Vagina (tissue), 2 donors: ENCODE data around the gene NRXN3. TPM values are rescaled to one million over a fixed set of nuclear protein-coding genes. Genes with fewer than 3 reads are reported as not detected.

ENCODE experiments used
- DNase-seq, 2 donors: peaks; one replicate each; pipeline ENCODE4 v3.0.0-alpha.2; 2017; ENCODE audit errors: extremely low spot score in 2 of 2
- H3K27ac ChIP-seq: fragments of 200-600 bp; sonication (generic); one replicate; pipeline ENCODE4 v1.5.1; 2019
- H3K27me3 ChIP-seq: fragments of 200-600 bp; sonication (generic); one replicate; pipeline ENCODE4 v1.5.1; 2019
- H3K36me3 ChIP-seq, 2 donors: fragments of 200-600 bp; sonication (generic); one replicate each; pipeline ENCODE4 v1.5.1; 2017 to 2019
- H3K4me1 ChIP-seq: fragments of 200-600 bp; sonication (generic); one replicate; pipeline ENCODE4 v1.5.1; 2019
- H3K4me3 ChIP-seq, 2 donors: fragments of 200-600 bp; sonication (generic); 1 replicate in 1 of 2; 2 replicates in 1 of 2; pipeline ENCODE4 v1.5.1; 2016 to 2019
- H3K9me3 ChIP-seq: fragments of 200-600 bp; sonication (generic); one replicate; pipeline ENCODE4 v1.5.1; 2019
- POLR2A ChIP-seq, 2 donors: fragments of 450-650 bp; IDR thresholded peaks; one replicate each; pipeline ENCODE4 v1.6.1; 2017; ENCODE audit warnings: antibody characterized with exemption in 2 of 2, mild to moderate bottlenecking in 2 of 2, moderate library complexity in 2 of 2
- POLR2AphosphoS5 ChIP-seq, 2 donors: sonication (generic); formaldehyde crosslinking; IDR thresholded peaks; one replicate each; pipeline ENCODE4 v1.9.0; 2017; ENCODE audit warnings: antibody characterized with exemption in 2 of 2, mild to moderate bottlenecking in 2 of 2, low read depth in 1 of 2; ENCODE audit not compliant: insufficient read depth in 1 of 2
- intact Hi-C: fragments of 100-400 bp; cut with DNase I; formaldehyde crosslinking; loops from one replicate; pipeline ENCODE4 v1.15.1; 2023
- total RNA-seq: library from RNA; depleted of rRNA; stranded (reverse); fragments of >200 nt; gene quantifications from one replicate; pipeline ENCODE4 v1.2.3, GENCODE V29; 2016
- TF ChIP-seq, protein P1 (sequence below), 3 experiments: fragments of 450-650 bp in 2 of 3; fragments of 200-600 bp in 1 of 3; sonication (generic) in 1 of 3; IDR thresholded peaks; one replicate each; pipeline ENCODE4 v1.5.1; 2017 to 2019; ENCODE audit warnings: antibody characterized with exemption in 3 of 3, mild to moderate bottlenecking in 2 of 3, moderate library complexity in 2 of 3

Gene NRXN3
- total RNA-seq, 1 donor from 2014 or later, result 4.7 TPM

DNA sequence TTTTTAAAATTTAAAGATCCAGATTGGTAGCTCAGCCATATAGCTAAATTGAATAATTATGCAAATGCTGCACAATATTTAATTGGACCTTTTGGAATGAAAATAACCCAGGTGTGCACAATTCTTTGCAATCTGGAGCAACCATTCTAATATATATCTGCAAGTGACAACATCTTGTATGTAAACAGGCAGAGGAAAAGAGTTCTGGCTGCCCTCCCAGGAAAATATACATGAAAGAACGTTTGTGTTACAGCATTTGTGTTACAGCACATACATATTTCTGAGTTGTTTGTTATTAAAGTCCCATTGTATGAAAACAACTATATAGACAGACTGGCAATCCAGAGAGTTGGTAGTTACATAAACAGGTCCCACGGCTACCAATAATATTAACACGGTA, 1663.6 kb downstream of the NRXN3 start:
- Histone ChIP-seq H3K27me3 (no peaks in the 10 kb centered on the region), H3K9me3 (no peaks in the 10 kb centered on the region), H3K36me3 (no peaks in the 10 kb centered on the region), H3K27ac (no peak overlapping the region), H3K4me3 (no peak overlapping the region), H3K4me1 (no peaks in the 10 kb centered on the region)
- TF ChIP-seq, protein P1, sequence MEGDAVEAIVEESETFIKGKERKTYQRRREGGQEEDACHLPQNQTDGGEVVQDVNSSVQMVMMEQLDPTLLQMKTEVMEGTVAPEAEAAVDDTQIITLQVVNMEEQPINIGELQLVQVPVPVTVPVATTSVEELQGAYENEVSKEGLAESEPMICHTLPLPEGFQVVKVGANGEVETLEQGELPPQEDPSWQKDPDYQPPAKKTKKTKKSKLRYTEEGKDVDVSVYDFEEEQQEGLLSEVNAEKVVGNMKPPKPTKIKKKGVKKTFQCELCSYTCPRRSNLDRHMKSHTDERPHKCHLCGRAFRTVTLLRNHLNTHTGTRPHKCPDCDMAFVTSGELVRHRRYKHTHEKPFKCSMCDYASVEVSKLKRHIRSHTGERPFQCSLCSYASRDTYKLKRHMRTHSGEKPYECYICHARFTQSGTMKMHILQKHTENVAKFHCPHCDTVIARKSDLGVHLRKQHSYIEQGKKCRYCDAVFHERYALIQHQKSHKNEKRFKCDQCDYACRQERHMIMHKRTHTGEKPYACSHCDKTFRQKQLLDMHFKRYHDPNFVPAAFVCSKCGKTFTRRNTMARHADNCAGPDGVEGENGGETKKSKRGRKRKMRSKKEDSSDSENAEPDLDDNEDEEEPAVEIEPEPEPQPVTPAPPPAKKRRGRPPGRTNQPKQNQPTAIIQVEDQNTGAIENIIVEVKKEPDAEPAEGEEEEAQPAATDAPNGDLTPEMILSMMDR (IDR thresholded peaks at IDR 0.05), result no peak
- TF ChIP-seq POLR2A (IDR thresholded peaks at IDR 0.05) (no peak), POLR2AphosphoS5 (IDR thresholded peaks at IDR 0.05; ENCODE audit: insufficient read depth in 1 of 2, low read depth in 1 of 2) (no peak)
- no peak for DNase-seq
- intact Hi-C loops, result no loop called here

DNA sequence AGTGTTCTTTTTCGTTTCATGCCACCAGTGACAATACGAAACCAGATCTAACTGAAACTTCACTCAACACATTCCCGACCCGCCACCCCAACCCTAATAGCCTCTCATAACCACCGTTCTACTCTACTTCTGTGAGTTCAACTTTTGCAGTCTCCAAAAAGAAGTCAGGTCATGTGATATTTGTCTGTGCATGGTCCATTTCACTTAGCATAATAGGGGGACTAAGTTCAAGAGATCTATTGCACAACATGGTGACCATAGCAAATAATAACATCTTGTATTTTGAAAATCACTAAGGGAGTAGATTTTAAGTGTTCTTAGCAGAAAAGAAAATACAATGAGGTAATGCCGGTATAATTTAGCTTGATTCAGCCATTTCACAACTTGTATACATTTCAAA, 1664.7 kb downstream of the NRXN3 start:
- intact Hi-C loops, result no loop called here
- no peak for DNase-seq
- Histone ChIP-seq H3K27me3 (no peaks in the 10 kb centered on the region), H3K4me1 (no peaks in the 10 kb centered on the region), H3K4me3 (no peak overlapping the region), H3K27ac (no peak overlapping the region), H3K36me3 (no peaks in the 10 kb centered on the region), H3K9me3 (no peaks in the 10 kb centered on the region)
- TF ChIP-seq POLR2A (IDR thresholded peaks at IDR 0.05) (no peak), POLR2AphosphoS5 (IDR thresholded peaks at IDR 0.05; ENCODE audit: insufficient read depth in 1 of 2, low read depth in 1 of 2) (no peak)
- TF ChIP-seq, protein P1 (IDR thresholded peaks at IDR 0.05), result no peak

DNA sequence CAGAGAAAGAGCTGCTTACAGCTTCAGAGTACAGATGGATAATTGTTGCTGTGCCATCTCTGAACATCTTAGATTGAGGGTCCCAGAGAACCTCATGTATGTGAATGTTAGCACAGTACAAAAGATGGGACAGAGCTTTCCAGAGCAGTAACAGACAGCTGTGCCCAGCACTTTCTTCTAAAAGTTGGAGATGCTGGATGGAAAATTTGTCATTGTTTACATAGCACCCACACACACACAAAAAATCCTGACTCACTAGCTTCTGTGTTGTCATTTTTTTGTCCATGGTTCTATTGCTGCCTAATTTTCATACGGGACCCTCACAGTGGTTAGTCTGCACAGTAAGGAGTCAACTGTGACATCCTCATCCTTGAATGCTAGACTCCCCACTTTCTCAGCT, 1666.4 kb downstream of the NRXN3 start:
- intact Hi-C loops, result no loop called here
- TF ChIP-seq, protein P1 (IDR thresholded peaks at IDR 0.05), result no peak
- no peak for TF ChIP-seq POLR2A (IDR thresholded peaks at IDR 0.05)
- no peak for TF ChIP-seq POLR2AphosphoS5 (IDR thresholded peaks at IDR 0.05; ENCODE audit: insufficient read depth in 1 of 2, low read depth in 1 of 2)
- H3K4me1 ChIP-seq, result peaks cover 4% of the 10 kb centered on the region
- DNase-seq, result no peak
- no peak overlapping the region for H3K4me3 ChIP-seq
- H3K36me3 ChIP-seq, result no peaks in the 10 kb centered on the region
- H3K27ac ChIP-seq, result no peak overlapping the region
- no peaks in the 10 kb centered on the region for H3K9me3 ChIP-seq
- no peaks in the 10 kb centered on the region for H3K27me3 ChIP-seq

DNA sequence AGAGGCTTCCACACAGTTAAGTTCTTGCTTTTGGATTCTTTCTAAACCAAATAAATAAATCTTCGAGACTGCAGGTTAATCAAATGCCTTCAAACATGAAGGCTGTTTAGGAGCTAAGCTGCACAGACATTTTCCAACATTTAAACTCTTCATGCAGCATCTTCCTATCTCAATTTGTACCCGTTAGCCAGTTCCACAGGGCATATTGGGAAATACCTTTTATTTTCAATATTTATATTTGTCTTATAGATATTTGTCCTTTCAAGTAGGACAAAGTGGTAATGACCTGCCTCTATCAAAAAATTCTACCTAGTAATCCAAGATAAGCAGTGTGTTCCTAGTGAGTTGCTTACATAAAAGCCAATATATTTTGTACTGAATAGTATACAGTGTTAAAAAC, 1667.5 kb downstream of the NRXN3 start:
- no peak for TF ChIP-seq POLR2AphosphoS5 (IDR thresholded peaks at IDR 0.05; ENCODE audit: insufficient read depth in 1 of 2, low read depth in 1 of 2)
- TF ChIP-seq, protein P1 (IDR thresholded peaks at IDR 0.05), result no peak
- no peak for TF ChIP-seq POLR2A (IDR thresholded peaks at IDR 0.05)
- no peaks in the 10 kb centered on the region for H3K9me3 ChIP-seq
- H3K4me1 ChIP-seq, result peaks cover 9% of the 10 kb centered on the region
- H3K27me3 ChIP-seq, result no peaks in the 10 kb centered on the region
- no peaks in the 10 kb centered on the region for H3K36me3 ChIP-seq
- no peak for DNase-seq
- intact Hi-C loops, result no loop called here
- H3K4me3 ChIP-seq, result no peak overlapping the region
- H3K27ac ChIP-seq, result no peak overlapping the region

DNA sequence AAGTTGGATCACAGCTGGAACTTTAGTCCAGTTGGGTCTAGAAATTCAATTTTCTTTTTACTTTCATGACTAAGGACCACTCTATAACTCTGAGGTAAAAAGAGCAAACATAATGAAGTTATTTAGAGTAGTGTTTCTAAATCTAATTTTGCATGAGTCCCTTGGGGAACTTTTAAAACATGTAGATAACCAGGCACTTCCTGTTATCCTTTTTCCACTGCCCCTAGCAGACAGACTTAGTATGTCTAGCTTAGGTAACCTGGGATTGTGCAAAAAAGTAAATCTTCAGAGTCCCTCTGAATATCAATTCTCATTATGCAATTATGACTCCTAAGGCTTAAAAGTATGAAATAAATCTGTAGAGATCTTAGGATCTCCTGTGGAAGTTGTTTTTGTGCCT, 1669.9 kb downstream of the NRXN3 start:
- Histone ChIP-seq H3K4me1 (peaks cover 9% of the 10 kb centered on the region), H3K4me3 (no peak overlapping the region), H3K27me3 (no peaks in the 10 kb centered on the region), H3K9me3 (no peaks in the 10 kb centered on the region), H3K27ac (no peak overlapping the region), H3K36me3 (no peaks in the 10 kb centered on the region)
- intact Hi-C loops, result no loop called here
- DNase-seq, result no peak
- no peak for TF ChIP-seq POLR2AphosphoS5 (IDR thresholded peaks at IDR 0.05; ENCODE audit: insufficient read depth in 1 of 2, low read depth in 1 of 2)
- TF ChIP-seq, protein P1 (IDR thresholded peaks at IDR 0.05), result no peak
- no peak for TF ChIP-seq POLR2A (IDR thresholded peaks at IDR 0.05)
